GM18861 (cell line): ENCODE data around the gene TSPYL2.

Source experiments
- ATAC-seq: cut with Tn5 transposase; IDR thresholded peaks from one replicate; pipeline ENCODE4 v1.9.1; 2021; ENCODE audit not compliant: unreplicated experiment

The TSPYL2 gene

DNA sequence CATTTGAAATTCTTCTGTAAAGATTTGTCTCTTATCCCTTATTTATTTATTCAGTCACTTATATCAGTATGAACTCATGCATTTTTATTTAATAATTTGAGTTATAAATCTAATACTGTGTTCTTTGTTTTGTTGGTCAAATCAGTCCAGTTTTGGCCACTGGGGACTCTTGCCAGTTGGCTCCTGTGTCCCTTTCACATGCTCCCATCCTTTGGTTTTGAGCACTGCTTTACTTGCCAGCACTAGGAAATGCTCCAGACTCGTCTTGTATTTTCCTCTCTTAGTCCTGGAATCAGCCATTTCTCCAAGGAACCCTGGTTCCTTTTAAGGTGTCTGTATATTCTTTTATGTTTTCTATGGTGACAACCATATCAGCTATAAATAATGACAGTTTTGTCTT lies 39.8 kb downstream of the TSPYL2 start:
- ATAC-seq: no peak

DNA sequence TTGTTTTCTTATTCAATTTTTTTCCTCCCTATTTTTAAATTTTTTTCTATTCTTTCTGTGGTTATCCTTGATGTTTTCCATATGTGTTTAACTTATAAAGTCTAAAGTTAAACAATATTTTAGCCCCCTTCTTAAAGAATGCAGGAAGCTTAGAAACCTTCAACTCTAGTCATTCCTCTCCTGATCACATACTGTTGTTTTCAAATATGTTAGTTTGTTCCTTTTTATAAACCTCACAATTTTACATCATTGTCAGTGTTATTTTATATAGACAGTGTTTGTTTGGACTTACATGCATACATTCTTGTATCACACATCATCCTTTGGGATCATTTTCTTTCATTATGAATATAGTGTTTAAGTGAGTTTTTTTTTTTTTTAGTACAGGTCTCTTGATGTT lies 43.3 kb downstream of the TSPYL2 start:
- no peak for ATAC-seq

DNA sequence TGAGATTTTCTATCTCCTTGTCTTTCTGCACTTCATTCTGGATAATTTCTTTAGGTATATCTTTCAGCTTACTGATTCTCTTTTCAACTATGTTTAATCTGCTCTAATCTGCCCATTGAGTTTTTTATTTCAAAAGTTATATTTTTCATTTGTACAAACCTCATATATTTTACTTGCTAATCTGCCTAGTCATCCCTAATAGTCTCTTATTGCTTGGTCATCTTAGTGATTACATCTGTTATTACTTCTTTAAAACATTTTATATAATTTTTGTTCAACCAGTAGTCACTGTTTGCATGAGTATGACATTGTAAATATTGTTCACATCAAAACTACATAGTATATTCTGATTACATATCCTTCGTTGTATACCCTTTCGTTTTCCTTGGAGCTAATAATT lies 44.2 kb downstream of the TSPYL2 start:
- ATAC-seq: no peak

DNA sequence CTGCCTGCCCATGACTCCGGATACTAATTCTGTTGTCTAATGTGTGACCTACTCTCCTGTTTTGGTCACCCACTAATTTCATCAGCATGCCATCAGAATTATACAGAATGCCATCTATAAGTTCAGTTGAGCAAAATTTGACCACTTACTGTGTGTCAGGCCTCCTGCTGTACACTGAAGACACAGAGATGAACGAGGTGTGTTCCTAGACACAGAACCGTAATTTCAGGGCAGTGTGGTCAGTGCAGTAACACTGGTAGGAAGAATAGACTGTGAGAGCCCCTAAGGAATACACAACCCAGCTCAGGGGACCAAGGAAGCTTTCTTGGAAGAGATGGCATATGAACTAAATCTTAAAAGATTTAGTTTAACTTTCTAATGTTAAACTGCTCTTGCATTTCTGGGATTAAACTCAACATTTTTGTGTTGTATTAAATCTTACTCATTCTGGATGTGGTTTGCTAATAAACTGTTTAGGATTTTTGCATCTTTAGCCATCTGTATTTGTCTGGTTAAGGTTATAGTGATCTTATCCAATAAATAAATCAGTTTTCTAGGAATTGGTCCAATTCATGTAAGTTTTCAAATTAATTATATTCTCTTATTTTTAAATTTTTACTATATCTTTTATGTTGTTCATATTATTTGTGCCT lies 46.1 kb downstream of the TSPYL2 start:
- no peak for ATAC-seq

DNA sequence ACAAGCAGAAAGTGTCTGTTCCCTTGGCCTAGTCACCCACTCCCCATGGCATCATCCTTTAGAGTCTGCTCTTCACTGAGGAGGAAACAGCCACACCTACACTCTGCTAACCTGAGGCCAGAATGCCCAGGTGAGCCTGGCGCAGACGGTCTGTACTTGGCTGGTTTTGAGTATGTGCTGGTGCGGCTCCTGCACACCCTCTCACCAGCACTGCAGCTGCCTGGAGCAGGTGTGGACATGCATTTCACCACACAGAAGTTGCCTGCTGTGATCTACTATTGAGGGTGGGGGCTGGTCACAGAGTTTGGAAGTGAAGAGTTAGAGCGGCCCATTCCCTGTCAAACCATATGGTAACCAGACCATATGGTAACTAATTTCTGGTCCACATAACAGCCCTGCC lies 51.2 kb downstream of the TSPYL2 start:
- no peak for ATAC-seq

DNA sequence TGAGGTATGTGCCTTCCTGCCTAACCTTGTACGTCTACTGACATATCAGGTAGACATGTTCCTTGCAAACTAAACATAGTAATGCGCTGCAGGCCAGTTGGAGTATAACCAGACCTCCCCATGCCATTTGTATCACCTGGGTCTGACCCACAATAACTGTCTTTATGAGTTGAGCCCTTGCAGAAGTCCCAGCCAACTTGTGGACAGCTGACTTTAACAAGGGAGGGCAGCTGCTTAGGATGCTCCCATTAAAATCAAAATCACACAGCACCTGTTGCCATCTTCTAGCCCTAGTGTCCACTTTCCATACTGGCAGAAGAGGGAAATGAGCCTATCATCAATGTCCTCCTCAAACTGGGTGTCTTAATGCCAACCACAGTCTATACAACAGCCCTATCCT lies 53.4 kb downstream of the TSPYL2 start:
- no peak for ATAC-seq
